Natural killer cell treated with Interleukin-12 subunit alpha and Interleukin-12 subunit beta and Interleukin-15 and Interleukin-18, amount 100 ng/mL, for 72 hours (primary cell): ENCODE data around the gene MORC2. TPM values are rescaled to one million over a fixed set of nuclear protein-coding genes. Genes with fewer than 3 reads are reported as not detected.

ENCODE experiments used
- ATAC-seq, 2 donors: fragments of 150-1000 bp; cut with Tn5 transposase in 1 of 2; sonication (Bioruptor Pico), chemical (Tn5 transposase) in 1 of 2; 2 replicates each; pipeline ENCODE4 v1.10.0; 2021
- DNase-seq: peaks from one replicate; pipeline ENCODE4 v3.0.0; 2022; ENCODE audit warnings: low spot score
- H3K27ac Mint-ChIP-seq, 2 donors: 1 replicate in 1 of 2; 2 replicates in 1 of 2; pipeline ENCODE4 v1.8.0; 2022; ENCODE audit warnings: mixed read lengths in 2 of 2, mild to moderate bottlenecking in 1 of 2, moderate library complexity in 1 of 2
- H3K27me3 Mint-ChIP-seq, 2 donors: 1 replicate in 1 of 2; 2 replicates in 1 of 2; pipeline ENCODE4 v1.8.0; 2022; ENCODE audit warnings: mixed read lengths in 2 of 2
- H3K36me3 Mint-ChIP-seq: one replicate; pipeline ENCODE4 v1.8.0; 2022; ENCODE audit warnings: mixed read lengths
- H3K4me1 Mint-ChIP-seq, 2 donors: 1 replicate in 1 of 2; 2 replicates in 1 of 2; pipeline ENCODE4 v1.8.0; 2022; ENCODE audit warnings: low read depth in 2 of 2, mixed read lengths in 2 of 2, mild to moderate bottlenecking in 1 of 2
- H3K4me3 Mint-ChIP-seq: one replicate; pipeline ENCODE4 v1.8.0; 2022; ENCODE audit warnings: mixed read lengths
- H3K9me3 Mint-ChIP-seq: 2 replicates; pipeline ENCODE4 v1.8.0; 2022; ENCODE audit warnings: mixed read lengths
- total RNA-seq, 2 donors: library from RNA; stranded (reverse); gene quantifications; one replicate each; pipeline ENCODE4 v1.2.3, GENCODE V29; 2022

MORC2 gene
- total RNA-seq, 2 donors from 2014 or later = 23.6 to 30.4 TPM

DNA sequence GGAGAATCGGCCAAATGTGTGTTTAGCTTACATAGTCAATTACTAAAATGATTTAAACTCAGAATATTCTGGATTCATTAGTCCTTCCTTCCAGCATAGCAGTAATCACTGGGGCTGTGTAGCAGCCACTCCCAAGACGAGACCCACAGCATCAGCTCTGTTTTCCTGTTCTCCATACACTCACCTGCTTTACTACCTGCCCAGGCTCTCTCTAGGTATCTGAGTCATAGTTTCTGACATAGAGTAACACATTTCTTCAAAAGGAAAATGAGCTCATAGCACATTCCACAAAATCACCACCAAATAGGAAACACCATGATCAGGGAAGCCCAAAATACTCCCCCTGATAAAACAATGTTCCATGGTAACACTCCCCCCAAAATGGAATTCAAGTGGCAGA, 22.9 kb downstream of the MORC2 start:
- no peak for DNase-seq
- H3K27me3 Mint-ChIP-seq = no peaks in the 10 kb centered on the region
- no peak for ATAC-seq
- peaks cover 25 to 35% of the 10 kb centered on the region in 2 donors for H3K4me1 Mint-ChIP-seq
- H3K4me3 Mint-ChIP-seq = no peak overlapping the region
- no peaks in the 10 kb centered on the region for H3K9me3 Mint-ChIP-seq
- H3K36me3 Mint-ChIP-seq = peaks cover 20% of the 10 kb centered on the region
- no peak overlapping the region for H3K27ac Mint-ChIP-seq

DNA sequence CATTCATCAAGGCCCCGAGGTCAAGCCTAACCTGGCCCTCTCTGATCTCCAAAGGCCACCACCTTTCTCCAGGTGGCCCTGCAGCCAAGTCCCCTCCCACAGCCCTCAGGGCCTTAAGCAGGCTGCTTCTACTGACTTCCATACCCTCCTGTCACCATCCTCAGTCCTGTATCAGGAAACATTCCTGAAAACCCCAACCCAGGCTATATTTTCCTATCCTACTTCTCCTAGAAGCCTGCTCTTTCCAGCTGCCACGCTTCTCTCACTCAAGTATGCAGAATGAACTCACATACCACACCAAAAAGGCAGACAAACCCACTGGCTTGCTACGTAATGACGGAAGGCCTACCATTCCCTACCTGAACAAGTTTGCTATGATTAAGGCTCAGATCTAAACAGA, 23.6 kb downstream of the MORC2 start:
- Mint-ChIP-seq H3K27me3 (no peaks in the 10 kb centered on the region), H3K4me1 (peaks cover 25 to 37% of the 10 kb centered on the region in 2 donors), H3K9me3 (no peaks in the 10 kb centered on the region), H3K36me3 (peaks cover 20% of the 10 kb centered on the region), H3K4me3 (no peak overlapping the region), H3K27ac (peak overlapping the region in 1 of 2 donors; percentile 2)
- no peak for DNase-seq
- ATAC-seq = no peak

DNA sequence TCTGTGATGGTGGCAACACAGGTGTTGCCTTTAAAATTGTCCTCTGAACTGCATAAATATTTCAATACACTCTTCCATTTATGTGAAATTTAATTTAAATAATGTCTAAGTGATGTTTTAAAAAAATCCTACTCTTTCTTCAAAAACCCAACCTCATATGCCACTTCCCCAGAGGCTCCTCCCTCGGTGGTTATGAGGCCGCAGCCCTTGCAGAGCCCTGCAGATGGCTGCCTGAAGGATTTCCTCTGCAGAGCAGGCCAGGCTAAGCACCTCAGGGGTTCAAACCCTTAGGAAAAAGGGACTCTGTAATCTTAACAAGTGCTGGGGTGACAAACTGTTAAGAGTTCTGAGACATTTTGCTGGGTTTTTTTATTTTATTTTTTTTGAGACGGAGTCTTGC, 25.2 kb downstream of the MORC2 start:
- no peak for DNase-seq
- no peaks in the 10 kb centered on the region for H3K9me3 Mint-ChIP-seq
- H3K4me3 Mint-ChIP-seq = no peak overlapping the region
- H3K27ac Mint-ChIP-seq = no peak overlapping the region
- peaks cover 20 to 34% of the 10 kb centered on the region in 2 donors for H3K4me1 Mint-ChIP-seq
- ATAC-seq = peak; percentile 56 to 57
- H3K36me3 Mint-ChIP-seq = peaks cover 26% of the 10 kb centered on the region
- H3K27me3 Mint-ChIP-seq = no peaks in the 10 kb centered on the region

DNA sequence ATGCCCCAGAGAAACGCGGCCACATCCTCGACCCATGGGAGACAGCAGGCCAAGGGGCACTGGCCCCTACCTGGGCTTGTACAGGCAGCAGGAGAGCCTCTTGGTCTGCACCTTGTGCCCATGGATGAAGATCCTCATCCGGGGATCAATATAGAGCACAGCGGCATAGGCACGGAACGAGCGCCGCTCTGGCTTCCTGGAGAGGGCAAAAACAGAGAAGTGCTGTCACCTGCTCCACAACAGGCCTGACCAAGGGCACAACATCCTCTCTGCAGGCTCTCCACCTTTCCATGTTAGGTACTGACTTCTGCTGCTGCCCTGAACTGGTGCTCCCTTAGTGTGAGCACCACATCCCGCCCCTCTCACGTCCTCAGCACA, 27.2 kb downstream of the MORC2 start:
- Mint-ChIP-seq H3K4me3 (no peak overlapping the region), H3K4me1 (peaks cover 16 to 32% of the 10 kb centered on the region in 2 donors), H3K36me3 (peaks cover 31% of the 10 kb centered on the region), H3K27me3 (no peaks in the 10 kb centered on the region), H3K27ac (peak overlapping the region; percentile 3 to 72), H3K9me3 (no peaks in the 10 kb centered on the region)
- ATAC-seq = no peak
- DNase-seq = no peak

DNA sequence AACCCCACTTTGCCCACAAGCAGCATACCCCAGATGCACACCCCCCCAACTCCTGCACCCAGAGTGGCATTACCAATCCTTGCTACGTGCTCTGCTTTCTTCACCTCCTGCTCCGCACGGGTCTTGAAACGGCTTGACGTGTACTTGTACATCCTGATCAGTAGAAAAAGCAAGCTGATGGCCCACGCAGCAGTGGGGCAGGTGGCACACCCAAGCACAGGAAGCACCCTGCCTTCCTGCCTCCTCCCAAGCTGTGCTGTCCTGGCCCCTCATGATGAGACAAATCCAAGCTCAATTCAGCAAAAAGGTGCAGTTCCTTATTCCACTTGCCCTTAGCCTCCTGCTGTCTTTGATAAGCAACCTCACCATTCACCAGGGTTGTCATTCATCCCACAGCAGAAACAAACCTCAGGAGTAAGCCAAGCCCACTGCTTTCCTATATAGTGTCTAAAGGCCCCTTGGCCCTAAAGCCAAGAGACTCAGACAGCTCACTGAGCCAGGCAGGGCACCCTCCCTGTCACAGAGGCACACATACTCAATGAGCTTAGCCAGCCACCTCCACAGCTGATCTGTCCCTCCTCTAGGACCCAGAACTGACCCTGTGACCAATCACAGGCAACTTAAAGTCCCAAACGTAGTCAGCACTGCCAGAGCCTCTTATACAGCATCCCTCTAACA, 27.8 kb downstream of the MORC2 start:
- peaks cover 28% of the 10 kb centered on the region for H3K36me3 Mint-ChIP-seq
- ATAC-seq = no peak
- H3K4me3 Mint-ChIP-seq = no peak overlapping the region
- H3K4me1 Mint-ChIP-seq = peaks cover 16 to 32% of the 10 kb centered on the region in 2 donors
- H3K9me3 Mint-ChIP-seq = no peaks in the 10 kb centered on the region
- H3K27ac Mint-ChIP-seq = peak overlapping the region; percentile 3 to 72
- no peaks in the 10 kb centered on the region for H3K27me3 Mint-ChIP-seq
- DNase-seq = no peak

DNA sequence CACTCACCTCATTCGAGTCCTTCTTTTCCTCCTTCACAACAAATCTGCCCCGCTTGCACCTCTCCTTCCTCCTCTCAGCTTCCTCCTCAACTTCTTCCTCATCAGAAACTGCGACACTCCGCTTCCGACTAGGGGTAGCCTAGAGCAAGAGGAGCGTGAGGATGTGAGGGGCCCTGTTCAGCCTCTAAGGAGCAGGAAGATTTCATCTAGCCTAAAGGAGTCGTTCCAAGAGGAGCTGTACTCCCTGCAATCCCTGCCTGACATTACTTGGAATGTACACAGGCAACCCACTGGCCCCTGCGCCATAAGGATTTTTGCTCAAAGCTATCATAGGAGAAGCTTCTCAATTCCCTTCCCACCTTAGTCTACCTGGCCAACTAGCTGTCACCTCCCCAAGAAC, 34.5 kb downstream of the MORC2 start:
- Mint-ChIP-seq H3K4me3 (no peak overlapping the region), H3K27ac (no peak overlapping the region), H3K4me1 (no peaks in the 10 kb centered on the region), H3K36me3 (peaks cover 27% of the 10 kb centered on the region), H3K9me3 (no peaks in the 10 kb centered on the region), H3K27me3 (no peaks in the 10 kb centered on the region)
- ATAC-seq = no peak
- no peak for DNase-seq

DNA sequence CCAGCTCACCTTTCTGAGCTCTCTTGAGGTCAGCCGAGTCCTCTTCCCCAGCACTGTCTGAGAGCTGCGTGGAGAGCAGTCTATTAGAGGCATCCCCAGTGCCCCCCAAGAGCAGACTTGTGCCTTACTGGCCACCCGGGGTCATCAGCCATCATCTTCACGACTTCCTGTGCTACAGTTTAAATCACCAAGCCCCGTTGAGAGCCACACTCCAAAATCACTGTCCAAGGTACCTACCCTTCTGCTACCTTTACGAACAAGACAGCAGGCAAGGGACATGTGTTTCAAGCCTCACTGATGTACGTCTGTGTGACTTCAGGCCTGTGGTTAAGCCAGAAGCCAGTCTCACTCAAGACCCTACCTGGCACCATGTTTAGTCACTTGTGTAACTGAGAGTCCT, 35.1 kb downstream of the MORC2 start:
- peaks cover 23% of the 10 kb centered on the region for H3K36me3 Mint-ChIP-seq
- no peak overlapping the region for H3K4me3 Mint-ChIP-seq
- no peaks in the 10 kb centered on the region for H3K27me3 Mint-ChIP-seq
- ATAC-seq (no peak), DNase-seq (no peak)
- H3K27ac Mint-ChIP-seq = no peak overlapping the region
- no peaks in the 10 kb centered on the region for H3K9me3 Mint-ChIP-seq
- H3K4me1 Mint-ChIP-seq = no peaks in the 10 kb centered on the region

DNA sequence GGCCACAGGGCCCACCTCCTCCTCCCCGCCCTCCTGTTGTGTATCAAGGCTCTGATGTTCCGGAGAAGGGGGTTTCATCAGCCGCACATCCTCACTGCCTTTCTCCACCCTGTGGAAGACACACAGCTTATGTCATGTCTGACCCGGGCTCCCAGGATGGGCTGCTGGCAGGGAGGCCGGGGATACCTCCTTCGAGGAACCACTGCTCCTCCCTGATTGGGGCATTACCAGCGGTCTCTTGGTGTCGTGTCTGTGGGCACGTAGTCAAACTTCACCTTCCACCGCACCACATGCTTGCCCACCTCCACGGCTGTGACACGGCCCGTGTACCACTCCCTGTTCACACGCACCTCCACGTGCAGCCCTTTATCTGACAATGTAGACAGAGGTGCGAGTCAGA, 35.9 kb downstream of the MORC2 start:
- no peaks in the 10 kb centered on the region for H3K9me3 Mint-ChIP-seq
- no peak overlapping the region for H3K27ac Mint-ChIP-seq
- ATAC-seq = peak in 1 of 2 donors; percentile 6
- peaks cover 23% of the 10 kb centered on the region for H3K36me3 Mint-ChIP-seq
- H3K4me1 Mint-ChIP-seq = no peaks in the 10 kb centered on the region
- no peak for DNase-seq
- H3K4me3 Mint-ChIP-seq = no peak overlapping the region
- H3K27me3 Mint-ChIP-seq = no peaks in the 10 kb centered on the region

DNA sequence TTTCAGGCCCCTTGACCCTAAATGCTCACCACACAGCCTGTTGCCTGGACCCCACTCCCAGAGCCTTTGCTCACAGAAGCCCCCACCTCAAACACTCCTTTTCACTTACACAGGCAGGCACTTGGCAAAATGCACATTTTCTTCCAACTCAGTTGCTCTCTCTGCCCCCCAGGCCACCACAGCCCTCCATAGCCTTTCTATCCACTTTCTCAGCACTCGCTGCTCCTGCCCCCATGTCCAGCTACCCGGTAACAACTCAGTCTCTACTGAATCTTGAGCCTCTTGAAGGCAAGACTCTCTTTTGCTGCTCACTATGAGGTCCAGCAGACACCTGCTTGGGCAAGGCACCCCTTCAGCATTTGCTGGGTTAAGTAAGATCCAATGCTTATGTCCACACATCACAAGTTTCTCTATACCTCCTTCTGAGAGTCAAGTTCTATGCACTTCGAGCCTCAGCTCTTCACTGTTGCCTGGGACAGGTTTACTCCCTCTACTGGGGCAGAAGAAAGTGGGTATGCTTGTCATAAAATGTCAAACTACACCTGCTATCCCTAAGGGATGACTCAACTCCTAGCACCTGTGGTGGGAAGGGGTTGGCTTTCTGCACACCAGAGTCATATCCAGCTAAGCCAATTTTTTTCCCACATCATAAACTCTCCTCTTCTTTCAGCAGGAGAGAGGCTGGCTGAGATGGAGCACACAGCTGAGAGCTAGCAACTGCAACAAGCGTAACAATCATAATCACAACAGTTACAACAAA, 36.9 kb downstream of the MORC2 start:
- no peaks in the 10 kb centered on the region for H3K4me1 Mint-ChIP-seq
- no peak overlapping the region for H3K27ac Mint-ChIP-seq
- DNase-seq (no peak), ATAC-seq (no peak)
- peaks cover 28% of the 10 kb centered on the region for H3K36me3 Mint-ChIP-seq
- H3K4me3 Mint-ChIP-seq = no peak overlapping the region
- no peaks in the 10 kb centered on the region for H3K9me3 Mint-ChIP-seq
- no peaks in the 10 kb centered on the region for H3K27me3 Mint-ChIP-seq

DNA sequence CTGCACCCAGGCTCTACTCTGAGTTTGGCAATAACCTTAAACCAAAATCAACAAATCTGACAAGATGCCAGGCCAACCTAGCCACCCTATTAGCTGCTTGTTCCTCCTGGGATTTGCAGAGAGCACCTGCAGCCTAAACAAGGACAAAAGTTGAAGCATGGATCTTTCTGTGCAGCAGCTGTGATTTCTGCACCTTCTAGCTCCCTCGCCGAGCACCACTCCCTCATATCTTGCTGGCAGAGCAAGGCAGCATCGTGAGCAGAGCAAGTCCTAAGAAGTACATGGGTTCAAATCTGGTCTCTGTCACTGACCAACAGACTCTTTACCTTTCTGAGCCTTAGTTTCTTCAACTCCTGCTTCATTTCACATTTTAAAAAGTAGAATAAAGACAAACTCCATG, 38.3 kb downstream of the MORC2 start:
- no peak for DNase-seq
- Mint-ChIP-seq H3K27me3 (no peaks in the 10 kb centered on the region), H3K4me3 (no peak overlapping the region), H3K4me1 (no peaks in the 10 kb centered on the region), H3K9me3 (no peaks in the 10 kb centered on the region), H3K36me3 (peaks cover 23% of the 10 kb centered on the region), H3K27ac (no peak overlapping the region)
- ATAC-seq = no peak

DNA sequence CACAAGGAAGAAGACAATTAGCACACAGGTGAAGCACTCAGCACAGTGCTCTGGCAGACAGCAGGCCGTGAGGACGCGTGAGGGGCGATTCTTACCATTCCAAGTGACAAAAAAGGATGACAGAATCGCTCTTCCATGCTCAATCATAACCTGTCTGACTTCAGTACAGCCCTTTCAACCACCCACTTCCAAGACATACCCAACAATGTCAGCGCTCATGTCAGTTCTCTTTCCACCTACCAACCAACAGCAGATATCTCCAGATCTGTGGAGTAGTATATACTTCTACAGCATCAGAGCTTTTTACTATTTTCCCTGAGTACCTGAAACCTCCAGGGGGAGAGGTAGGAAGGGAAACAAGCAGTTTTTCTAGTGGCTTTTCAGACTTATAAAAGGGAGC, 40.2 kb downstream of the MORC2 start:
- Mint-ChIP-seq H3K27ac (no peak overlapping the region), H3K9me3 (no peaks in the 10 kb centered on the region), H3K4me1 (no peaks in the 10 kb centered on the region), H3K4me3 (no peak overlapping the region), H3K36me3 (peaks cover 21% of the 10 kb centered on the region), H3K27me3 (no peaks in the 10 kb centered on the region)
- ATAC-seq (no peak), DNase-seq (no peak)

DNA sequence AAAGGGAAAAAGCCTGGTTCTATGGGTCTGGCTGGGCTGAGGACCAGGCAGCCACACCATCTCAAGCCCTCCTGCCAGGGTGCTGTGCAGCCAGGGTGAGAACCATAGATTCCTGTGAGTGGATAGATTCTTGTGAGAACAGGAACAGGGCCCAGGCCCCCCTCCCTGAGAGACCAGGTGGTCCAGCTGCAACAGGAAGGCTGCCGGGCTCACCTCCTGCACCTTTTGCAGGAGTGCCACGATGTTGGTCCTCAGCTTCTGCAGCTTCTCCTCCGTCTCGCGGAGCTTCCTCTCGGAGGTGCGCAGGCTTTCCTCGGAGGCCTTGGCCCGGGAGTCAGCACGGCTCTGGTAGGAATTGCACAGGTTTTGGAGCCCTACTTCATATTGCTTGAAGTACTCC, 40.8 kb downstream of the MORC2 start:
- peaks cover 21% of the 10 kb centered on the region for H3K36me3 Mint-ChIP-seq
- H3K4me1 Mint-ChIP-seq = no peaks in the 10 kb centered on the region
- no peak overlapping the region for H3K27ac Mint-ChIP-seq
- H3K4me3 Mint-ChIP-seq = no peak overlapping the region
- H3K9me3 Mint-ChIP-seq = no peaks in the 10 kb centered on the region
- ATAC-seq (no peak), DNase-seq (no peak)
- no peaks in the 10 kb centered on the region for H3K27me3 Mint-ChIP-seq

DNA sequence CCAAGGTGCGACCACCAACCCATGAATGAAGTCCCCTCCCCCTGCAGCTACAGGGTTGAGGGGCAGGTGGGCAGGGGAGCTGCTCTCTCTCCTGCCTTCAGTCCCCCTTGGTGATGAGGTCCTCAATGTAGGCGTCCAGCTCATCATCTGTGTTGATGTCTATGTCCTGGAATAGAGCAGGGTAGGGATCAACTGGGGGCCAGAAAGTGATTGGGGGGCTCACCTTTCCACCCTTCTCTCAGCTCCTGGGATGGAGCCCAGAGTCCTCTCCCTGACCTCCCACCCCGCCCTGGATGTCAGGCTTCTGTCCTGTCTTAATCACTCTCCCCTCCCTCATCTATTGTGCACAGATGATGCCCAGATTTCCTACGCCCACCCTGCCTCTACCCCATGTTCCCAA, 41.9 kb downstream of the MORC2 start:
- Mint-ChIP-seq H3K27me3 (no peaks in the 10 kb centered on the region), H3K4me3 (no peak overlapping the region), H3K36me3 (peaks cover 15% of the 10 kb centered on the region), H3K27ac (no peak overlapping the region), H3K9me3 (no peaks in the 10 kb centered on the region), H3K4me1 (peaks cover 3 to 8% of the 10 kb centered on the region in 2 donors)
- ATAC-seq = no peak
- no peak for DNase-seq

DNA sequence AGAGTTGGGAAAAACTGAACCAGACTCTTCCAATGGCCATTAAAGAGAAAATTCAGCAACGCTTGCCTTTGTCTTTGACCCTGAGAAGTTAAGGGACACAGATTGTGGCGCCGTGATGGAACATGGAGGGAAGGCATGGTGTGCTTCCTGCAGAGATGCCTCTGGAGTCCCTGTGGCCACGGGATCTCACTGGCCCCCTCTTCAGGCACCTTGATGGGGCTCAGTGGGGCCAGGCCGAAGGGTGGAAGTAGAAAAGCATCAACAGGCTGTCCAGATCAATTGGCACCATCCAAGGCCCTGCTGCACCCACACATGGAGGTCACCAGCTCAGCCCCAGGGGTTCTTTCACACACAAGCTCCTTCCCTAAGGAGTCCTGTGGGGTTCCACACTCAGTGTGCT, 42.9 kb downstream of the MORC2 start:
- H3K27ac Mint-ChIP-seq = no peak overlapping the region
- peaks cover 12% of the 10 kb centered on the region for H3K36me3 Mint-ChIP-seq
- no peak for DNase-seq
- H3K9me3 Mint-ChIP-seq = no peaks in the 10 kb centered on the region
- ATAC-seq = no peak
- peaks cover 6 to 16% of the 10 kb centered on the region in 2 donors for H3K4me1 Mint-ChIP-seq
- no peaks in the 10 kb centered on the region for H3K27me3 Mint-ChIP-seq
- no peak overlapping the region for H3K4me3 Mint-ChIP-seq
